ENCODE data around the gene SIX5. TPM values are rescaled to one million over a fixed set of nuclear protein-coding genes. Genes with fewer than 3 reads are reported as not detected.

The SIX5 gene
- total RNA-seq, 4 donors from 2014 or later = 10.5 to 14.7 (median 14.3) TPM

DNA sequence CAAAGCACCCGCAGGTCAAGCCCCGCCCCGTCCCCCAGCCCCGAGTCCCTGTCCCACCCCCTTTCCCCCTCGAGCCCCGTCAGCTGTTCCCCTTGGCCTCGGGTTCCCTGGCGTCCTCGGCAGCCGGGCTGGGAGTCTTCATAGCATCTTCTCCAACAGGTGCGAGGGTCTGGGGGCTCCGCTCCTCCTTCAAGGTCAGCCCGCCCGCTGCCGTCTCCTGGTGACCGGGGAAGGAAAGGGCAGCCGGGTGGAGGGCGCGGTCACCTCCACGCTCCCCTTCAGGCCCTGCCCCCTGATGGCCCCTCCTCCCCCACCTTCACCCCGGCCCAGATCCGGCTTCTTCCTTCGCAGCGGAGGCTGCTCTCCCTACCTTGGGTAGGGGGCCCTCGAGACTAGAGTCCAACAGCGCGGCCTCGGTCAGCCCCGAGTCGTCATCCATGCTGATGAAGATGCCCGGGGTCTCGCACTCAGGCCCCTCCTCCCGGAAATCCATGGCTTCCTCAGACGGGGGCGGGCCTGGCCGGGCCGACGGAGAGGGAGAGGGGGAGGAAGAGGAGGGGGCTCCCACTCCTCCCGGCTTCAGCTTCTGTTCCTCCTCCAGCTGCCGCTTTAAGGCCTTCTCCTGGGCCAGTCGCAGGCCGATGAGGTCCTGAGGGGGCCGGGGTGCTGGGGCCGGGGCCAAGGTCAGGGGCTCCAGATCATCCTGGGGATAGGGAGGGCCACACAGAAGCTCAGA is 46.6 kb upstream of the SIX5 start:
- Histone ChIP-seq H3K36me3 (peaks cover 28% of the 10 kb centered on the region), H3K9me3 (no peaks in the 10 kb centered on the region), H3K27ac (no peak overlapping the region), H3K4me1 (peaks cover 3% of the 10 kb centered on the region), H3K4me3 (peak overlapping the region; percentile 40), H3K27me3 (no peaks in the 10 kb centered on the region)
- TF ChIP-seq EP300 (IDR thresholded peaks at IDR 0.05) (no peak), POLR2A (IDR thresholded peaks at IDR 0.05) (no peak), POLR2AphosphoS5 (IDR thresholded peaks at IDR 0.05) (no peak)
- TF ChIP-seq, protein P1, sequence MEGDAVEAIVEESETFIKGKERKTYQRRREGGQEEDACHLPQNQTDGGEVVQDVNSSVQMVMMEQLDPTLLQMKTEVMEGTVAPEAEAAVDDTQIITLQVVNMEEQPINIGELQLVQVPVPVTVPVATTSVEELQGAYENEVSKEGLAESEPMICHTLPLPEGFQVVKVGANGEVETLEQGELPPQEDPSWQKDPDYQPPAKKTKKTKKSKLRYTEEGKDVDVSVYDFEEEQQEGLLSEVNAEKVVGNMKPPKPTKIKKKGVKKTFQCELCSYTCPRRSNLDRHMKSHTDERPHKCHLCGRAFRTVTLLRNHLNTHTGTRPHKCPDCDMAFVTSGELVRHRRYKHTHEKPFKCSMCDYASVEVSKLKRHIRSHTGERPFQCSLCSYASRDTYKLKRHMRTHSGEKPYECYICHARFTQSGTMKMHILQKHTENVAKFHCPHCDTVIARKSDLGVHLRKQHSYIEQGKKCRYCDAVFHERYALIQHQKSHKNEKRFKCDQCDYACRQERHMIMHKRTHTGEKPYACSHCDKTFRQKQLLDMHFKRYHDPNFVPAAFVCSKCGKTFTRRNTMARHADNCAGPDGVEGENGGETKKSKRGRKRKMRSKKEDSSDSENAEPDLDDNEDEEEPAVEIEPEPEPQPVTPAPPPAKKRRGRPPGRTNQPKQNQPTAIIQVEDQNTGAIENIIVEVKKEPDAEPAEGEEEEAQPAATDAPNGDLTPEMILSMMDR (IDR thresholded peaks at IDR 0.05) = no peak
- WGBS = 33% methylated on average over 38 of the region's 44 CpGs
- no peak for DNase-seq (ENCODE audit: low spot score in 2 of 2)

DNA sequence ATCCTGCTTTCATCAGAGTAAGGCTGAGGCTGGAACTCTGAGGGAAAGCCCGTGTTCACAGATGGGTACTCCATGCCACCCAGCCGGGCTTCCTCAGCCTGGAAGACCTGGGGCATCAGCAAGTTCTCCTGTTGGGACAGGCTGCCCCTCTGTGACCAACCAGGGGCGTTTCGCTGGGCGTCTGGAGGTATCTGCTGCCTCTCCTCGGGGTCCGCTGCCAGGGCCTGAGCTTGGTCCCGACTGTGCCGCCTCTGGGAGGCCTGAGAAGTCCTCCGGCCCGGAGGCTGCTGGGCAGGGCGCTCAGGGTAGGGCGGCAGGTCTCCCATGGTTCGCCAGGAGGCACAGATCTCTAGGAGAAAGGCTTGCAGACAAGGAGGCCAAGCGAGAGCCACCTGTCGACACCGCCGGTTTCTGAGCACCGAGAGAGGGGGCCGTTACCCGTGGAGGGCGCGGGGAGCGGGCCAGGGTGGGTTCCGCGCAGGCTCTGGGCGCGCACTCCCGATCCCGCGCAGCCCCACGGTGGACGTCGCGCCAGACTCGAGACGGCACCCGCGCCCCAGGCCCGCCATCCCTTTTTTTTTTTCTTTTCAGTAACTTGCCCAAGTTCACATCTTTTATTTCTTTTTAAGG is 45.9 kb upstream of the SIX5 start, which contains the start of gene RSPH6A:
RSPH6A (minus strand) TSS at position 458 of the 630 bp plus-strand sequence; CDS start at position 326, 132 bp downstream.
- Histone ChIP-seq H3K4me1 (peaks cover 3% of the 10 kb centered on the region), H3K9me3 (no peaks in the 10 kb centered on the region), H3K36me3 (peaks cover 21% of the 10 kb centered on the region), H3K27me3 (no peaks in the 10 kb centered on the region), H3K27ac (no peak within 1 kb of the TSS), H3K4me3 (peak within 1 kb of the TSS; percentile 40)
- TF ChIP-seq POLR2AphosphoS5 (IDR thresholded peaks at IDR 0.05) = no peak
- TF ChIP-seq, protein P1 (IDR thresholded peaks at IDR 0.05) = no peak
- TF ChIP-seq EP300 (IDR thresholded peaks at IDR 0.05) = no peak
- TF ChIP-seq POLR2A (IDR thresholded peaks at IDR 0.05) = no peak
- no peak for DNase-seq (ENCODE audit: low spot score in 2 of 2)
- 54% methylated on average over 32 of the region's 40 CpGs for WGBS

DNA sequence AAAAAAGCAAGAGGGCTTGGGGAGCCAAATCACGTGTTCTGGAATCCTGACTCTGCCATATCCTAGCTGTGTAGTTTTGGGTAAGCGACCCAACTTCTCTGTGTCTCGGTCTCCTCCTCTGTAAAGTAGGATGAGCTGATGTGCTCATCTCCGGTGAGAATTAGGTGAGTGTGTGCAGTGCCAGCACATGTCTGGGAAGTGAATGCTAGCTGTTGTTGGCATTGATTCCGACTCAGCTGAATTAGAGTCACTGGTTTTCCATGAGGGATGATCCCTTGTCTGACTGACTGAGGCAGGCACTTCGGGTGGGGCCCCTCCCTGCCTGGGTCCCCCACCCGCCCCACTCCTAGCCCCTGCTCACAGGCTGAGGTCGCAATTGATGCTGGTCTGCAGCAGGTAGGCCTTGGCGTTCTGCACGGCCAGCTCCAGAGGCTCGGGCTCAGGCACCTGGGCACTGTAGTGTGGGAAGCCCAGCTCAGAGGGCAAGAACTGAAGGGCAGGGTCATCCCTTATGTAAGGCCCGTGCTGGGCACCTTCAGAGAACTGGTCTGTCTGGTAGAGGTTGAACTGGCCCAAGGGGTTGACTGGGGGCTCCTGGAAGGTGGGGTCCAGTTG is 45.2 kb upstream of the SIX5 start:
- H3K9me3 ChIP-seq = no peaks in the 10 kb centered on the region
- 50% methylated on average over 5 of the region's 12 CpGs for WGBS
- TF ChIP-seq POLR2AphosphoS5 (IDR thresholded peaks at IDR 0.05) (no peak), POLR2A (IDR thresholded peaks at IDR 0.05) (no peak), EP300 (IDR thresholded peaks at IDR 0.05) (no peak)
- TF ChIP-seq, protein P1 (IDR thresholded peaks at IDR 0.05) = no peak
- no peak overlapping the region for H3K4me3 ChIP-seq
- H3K27me3 ChIP-seq = no peaks in the 10 kb centered on the region
- no peak for DNase-seq (ENCODE audit: low spot score in 2 of 2)
- H3K4me1 ChIP-seq = peaks cover 8% of the 10 kb centered on the region
- H3K27ac ChIP-seq = no peak overlapping the region
- peaks cover 14% of the 10 kb centered on the region for H3K36me3 ChIP-seq

DNA sequence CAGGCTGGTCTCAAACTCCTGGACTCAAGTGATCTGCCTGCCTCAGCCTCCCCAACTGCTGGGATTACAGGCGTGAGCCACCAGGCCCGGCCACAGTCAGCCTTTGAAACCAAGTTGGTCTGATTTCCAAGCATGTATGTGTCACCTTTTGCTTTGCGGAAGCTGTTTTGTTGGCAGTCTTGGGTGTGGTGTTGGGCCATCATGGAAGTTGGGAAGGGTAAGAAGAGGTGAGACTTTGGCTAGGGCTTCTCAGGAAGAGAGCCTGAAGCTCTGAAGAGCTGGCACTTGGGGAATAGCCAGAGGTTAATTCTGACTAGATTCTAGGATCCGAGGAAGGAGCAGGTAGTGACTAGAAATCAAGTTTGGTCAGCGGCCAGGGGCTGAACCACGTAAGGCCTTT is 43.2 kb upstream of the SIX5 start:
- 57% methylated on average over 6 of the region's 6 CpGs for WGBS
- H3K27me3 ChIP-seq = no peaks in the 10 kb centered on the region
- TF ChIP-seq POLR2AphosphoS5 (IDR thresholded peaks at IDR 0.05) (no peak), EP300 (IDR thresholded peaks at IDR 0.05) (no peak), POLR2A (IDR thresholded peaks at IDR 0.05) (no peak)
- TF ChIP-seq, protein P1 (IDR thresholded peaks at IDR 0.05) = no peak
- H3K27ac ChIP-seq = no peak overlapping the region
- peaks cover 3% of the 10 kb centered on the region for H3K36me3 ChIP-seq
- no peak overlapping the region for H3K4me3 ChIP-seq
- H3K9me3 ChIP-seq = no peaks in the 10 kb centered on the region
- peaks cover 5% of the 10 kb centered on the region for H3K4me1 ChIP-seq
- DNase-seq (ENCODE audit: low spot score in 2 of 2) = no peak

DNA sequence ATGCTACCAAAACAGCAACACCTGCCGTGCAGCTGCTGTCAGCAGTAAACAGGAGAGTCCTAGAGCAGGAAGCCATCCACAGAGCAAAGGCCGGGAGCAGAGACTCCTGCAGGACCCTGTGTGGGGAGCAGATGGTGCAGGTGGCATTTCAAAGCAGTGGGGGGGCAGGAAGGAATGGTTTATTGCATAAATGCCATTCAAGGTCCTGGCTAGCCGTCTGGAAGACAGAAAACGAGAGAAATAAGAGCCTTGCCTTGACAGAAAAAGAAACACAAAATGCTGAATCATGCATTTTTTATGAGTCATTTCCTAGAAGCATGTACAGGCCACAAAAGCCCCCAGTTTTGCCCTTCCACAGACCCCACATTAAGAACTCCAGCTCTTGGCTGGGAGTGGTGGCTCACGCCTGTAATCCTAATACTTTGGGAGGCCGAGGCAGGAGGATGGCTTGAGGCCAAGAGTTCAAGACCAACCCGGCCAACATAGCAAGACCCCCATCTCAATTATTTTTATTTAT is 40.6 kb upstream of the SIX5 start:
- Histone ChIP-seq H3K27ac (no peak overlapping the region), H3K27me3 (no peaks in the 10 kb centered on the region), H3K36me3 (no peaks in the 10 kb centered on the region), H3K4me3 (no peak overlapping the region), H3K9me3 (no peaks in the 10 kb centered on the region), H3K4me1 (peaks cover 5% of the 10 kb centered on the region)
- 47% methylated on average over 7 of the region's 7 CpGs for WGBS
- DNase-seq (ENCODE audit: low spot score in 2 of 2) = no peak
- TF ChIP-seq, protein P1 (IDR thresholded peaks at IDR 0.05) = no peak
- TF ChIP-seq POLR2A (IDR thresholded peaks at IDR 0.05) = no peak

All from suprapubic skin (tissue), 4 donors.